H9 (cell line): Measurements from ENCODE around the gene EXOSC2. TPM values are rescaled to one million over a fixed set of nuclear protein-coding genes. Genes with fewer than 3 reads are reported as not detected.

Experiments
- DNase-seq: peaks from one replicate; pipeline ENCODE4 v3.0.0-alpha.2; 2017
- H2AFZ ChIP-seq: one replicate; pipeline ENCODE4 v1.6.1; 2013; ENCODE audit warnings: mild to moderate bottlenecking, low read length, control low read depth, moderate library complexity
- H2AK5ac ChIP-seq: 2 replicates; pipeline ENCODE4 v1.6.1; 2013; ENCODE audit warnings: low read length, control low read depth, mixed read lengths; ENCODE audit not compliant: insufficient read length
- H2BK120ac ChIP-seq: one replicate; pipeline ENCODE4 v1.6.1; 2013; ENCODE audit warnings: low read depth, mild to moderate bottlenecking, low read length, control low read depth, inconsistent platforms; ENCODE audit not compliant: poor library complexity, severe bottlenecking
- H2BK12ac ChIP-seq: 2 replicates; pipeline ENCODE4 v1.6.1; 2013; ENCODE audit warnings: low read length, control low read depth, mixed read lengths, low read depth; ENCODE audit not compliant: insufficient read length
- H2BK15ac ChIP-seq: 2 replicates; pipeline ENCODE4 v1.6.1; 2013; ENCODE audit warnings: low read depth, low read length, control low read depth
- H2BK20ac ChIP-seq: one replicate; pipeline ENCODE4 v1.6.1; 2013; ENCODE audit warnings: low read depth, mild to moderate bottlenecking, low read length, control low read depth, inconsistent platforms; ENCODE audit not compliant: poor library complexity, severe bottlenecking
- H2BK5ac ChIP-seq: 2 replicates; pipeline ENCODE4 v1.6.1; 2013; ENCODE audit warnings: low read length, control low read depth, mixed read lengths; ENCODE audit not compliant: insufficient read length
- H3K14ac ChIP-seq: 2 replicates; pipeline ENCODE4 v1.6.1; 2013; ENCODE audit warnings: low read length, control low read depth; ENCODE audit not compliant: insufficient read depth
- H3K18ac ChIP-seq: 2 replicates; pipeline ENCODE4 v1.6.1; 2013; ENCODE audit warnings: low read depth, mild to moderate bottlenecking, mixed read lengths, low read length, control low read depth; ENCODE audit not compliant: insufficient read length
- H3K23ac ChIP-seq: 2 replicates; pipeline ENCODE4 v1.6.1; 2013; ENCODE audit warnings: low read length, control low read depth, mixed read lengths, low read depth; ENCODE audit not compliant: insufficient read length
- H3K23me2 ChIP-seq: 2 replicates; pipeline ENCODE4 v1.6.1; 2013; ENCODE audit warnings: low read depth, mild to moderate bottlenecking, mixed read lengths, low read length, control low read depth; ENCODE audit not compliant: insufficient read length, poor library complexity, severe bottlenecking
- H3K27ac ChIP-seq: 2 replicates; pipeline ENCODE4 v1.5.1; 2013; ENCODE audit warnings: low read length, control low read depth, mixed read lengths, low read depth; ENCODE audit not compliant: insufficient read length
- H3K27me3 ChIP-seq: 2 replicates; pipeline ENCODE4 v1.6.1; 2013; ENCODE audit warnings: low read length, control low read depth, inconsistent platforms; ENCODE audit not compliant: insufficient read depth
- H3K4ac ChIP-seq: 2 replicates; pipeline ENCODE4 v1.6.1; 2013; ENCODE audit warnings: low read depth, mild to moderate bottlenecking, control low read depth, inconsistent platforms, low read length, moderate library complexity
- H3K4me1 ChIP-seq: 2 replicates; pipeline ENCODE4 v1.6.1; 2013; ENCODE audit warnings: low read length, control low read depth, inconsistent platforms; ENCODE audit not compliant: insufficient read depth
- H3K4me2 ChIP-seq: 2 replicates; pipeline ENCODE4 v1.6.1; 2013; ENCODE audit warnings: low read length, control low read depth, mixed read lengths; ENCODE audit not compliant: insufficient read length, insufficient read depth
- H3K56ac ChIP-seq: 2 replicates; pipeline ENCODE4 v1.6.1; 2013; ENCODE audit warnings: low read depth, mild to moderate bottlenecking, mixed read lengths, low read length, control low read depth; ENCODE audit not compliant: insufficient read length
- H3K79me1 ChIP-seq: 2 replicates; pipeline ENCODE4 v1.6.1; 2013; ENCODE audit warnings: low read depth, mild to moderate bottlenecking, moderate library complexity, low read length, control low read depth, inconsistent platforms; ENCODE audit not compliant: insufficient read depth, poor library complexity, severe bottlenecking
- H3K79me2 ChIP-seq: 2 replicates; pipeline ENCODE4 v1.6.1; 2013; ENCODE audit warnings: low read length, control low read depth, inconsistent platforms; ENCODE audit not compliant: insufficient read depth
- H3K9ac ChIP-seq: 2 replicates; pipeline ENCODE4 v1.6.1; 2013; ENCODE audit warnings: low read length, control low read depth, mixed read lengths; ENCODE audit not compliant: insufficient read length; ENCODE audit errors: extremely low read depth
- H3K9me3 ChIP-seq: one replicate; pipeline ENCODE4 v1.6.1; 2013; ENCODE audit warnings: low read depth, low read length, inconsistent platforms; ENCODE audit not compliant: control insufficient read depth
- H3T11ph ChIP-seq: one replicate; pipeline ENCODE4 v1.6.1; 2013; ENCODE audit warnings: mild to moderate bottlenecking, low read length, control low read depth, inconsistent platforms
- H4K20me1 ChIP-seq: one replicate; pipeline ENCODE4 v1.6.1; 2013; ENCODE audit not compliant: control insufficient read depth, insufficient read length, insufficient read depth
- H4K5ac ChIP-seq: 2 replicates; pipeline ENCODE4 v1.6.1; 2013; ENCODE audit warnings: low read depth, mild to moderate bottlenecking, mixed read lengths, low read length, control low read depth; ENCODE audit not compliant: insufficient read length
- H4K8ac ChIP-seq: replicated peaks from 2 replicates; pipeline ENCODE4 v1.6.1; 2013; ENCODE audit warnings: low read length, control low read depth, mixed read lengths, low read depth; ENCODE audit not compliant: insufficient read length
- H4K91ac ChIP-seq: 2 replicates; pipeline ENCODE4 v1.6.1; 2013; ENCODE audit warnings: low read depth, mild to moderate bottlenecking, moderate library complexity, mixed read lengths, low read length, control low read depth; ENCODE audit not compliant: insufficient read length
- H3K27ac Mint-ChIP-seq, 3 experiments: 2 replicates in 2 of 3; 3 replicates in 1 of 3; pipeline ENCODE4 v1.8.0; 2020 to 2021; ENCODE audit warnings: mixed read lengths in 3 of 3, mild to moderate bottlenecking in 1 of 3, moderate library complexity in 1 of 3
- H3K27me3 Mint-ChIP-seq: 2 replicates; pipeline ENCODE4 v1.8.0; 2021; ENCODE audit warnings: low read depth, mild to moderate bottlenecking, moderate library complexity, mixed read lengths
- H3K36me3 Mint-ChIP-seq, 3 experiments: 2 replicates in 2 of 3; 3 replicates in 1 of 3; pipeline ENCODE4 v1.8.0; 2020 to 2021; ENCODE audit warnings: low read depth in 3 of 3, mixed read lengths in 3 of 3; ENCODE audit not compliant: insufficient read depth in 1 of 3
- H3K4me1 Mint-ChIP-seq, 2 experiments: 2 replicates each; pipeline ENCODE4 v1.8.0; 2020; ENCODE audit warnings: mixed read lengths in 2 of 2
- H3K4me3 Mint-ChIP-seq, 2 experiments: 2 replicates in 1 of 2; 3 replicates in 1 of 2; pipeline ENCODE4 v1.8.0; 2020 to 2021; ENCODE audit warnings: mild to moderate bottlenecking in 2 of 2, mixed read lengths in 2 of 2, moderate library complexity in 1 of 2
- H3K9me3 Mint-ChIP-seq, 2 experiments: 2 replicates in 1 of 2; 3 replicates in 1 of 2; pipeline ENCODE4 v1.8.0; 2020; ENCODE audit warnings: mild to moderate bottlenecking in 2 of 2, mixed read lengths in 2 of 2, moderate library complexity in 1 of 2
- CTCF ChIP-seq: fragments of 200-600 bp; sonication (generic); conservative IDR thresholded peaks from 3 replicates; pipeline ENCODE4 v1.8.0; 2021; ENCODE audit warnings: antibody characterized with exemption, mild to moderate bottlenecking
- WGBS: extraction: QIAGEN DNeasy Blood & Tissue Kit; methylation state at CpG from one replicate; pipeline ENCODE4 v1.1.7; 2013; ENCODE audit warnings: missing lambda C conversion rate, low lambda C conversion rate, mixed read lengths; ENCODE audit not compliant: insufficient read length; ENCODE audit errors: extremely low coverage; 5-methylcytosine and 5-hydroxymethylcytosine counted together
- total RNA-seq: library from RNA; stranded (reverse); gene quantifications from 2 replicates; pipeline ENCODE4 v1.2.1, GENCODE V29; 2021

The EXOSC2 gene
- total RNA-seq, 1 experiment from 2014 or later = 94.5 TPM

GRCh38 chr9:130736834-130737233 lies 43.3 kb downstream of the EXOSC2 start:
- Mint-ChIP-seq H3K4me1 (peaks cover 23 to 27% of the 10 kb centered on the region in 2 experiments), H3K4me3 (no peak overlapping the region), H3K27ac (peak overlapping the region in 2 of 3 experiments; percentile 49 to 58; a peak in 2 of 7 replicates), H3K9me3 (no peaks in the 10 kb centered on the region; a peak in 2 of 5 replicates), H3K27me3 (no peaks in the 10 kb centered on the region), H3K36me3 (peaks cover 0 to 5% (median 0%) of the 10 kb centered on the region in 3 experiments; a peak in 2 of 7 replicates)
- no peak overlapping the region for H2BK15ac ChIP-seq
- H4K5ac ChIP-seq = no peak overlapping the region
- H4K91ac ChIP-seq = no peak overlapping the region
- no peak for DNase-seq
- H2AFZ ChIP-seq = no peak overlapping the region
- no peaks in the 10 kb centered on the region for H3K9me3 ChIP-seq
- no peak overlapping the region for H3K14ac ChIP-seq
- H3K23me2 ChIP-seq = no peaks in the 10 kb centered on the region
- H3K27me3 ChIP-seq = no peaks in the 10 kb centered on the region
- no peak overlapping the region for H4K8ac ChIP-seq
- no peak overlapping the region for H2BK120ac ChIP-seq
- no peak overlapping the region for H3T11ph ChIP-seq
- no peak overlapping the region for H2BK20ac ChIP-seq
- no peaks in the 10 kb centered on the region for H3K79me1 ChIP-seq
- H4K20me1 ChIP-seq = no peaks in the 10 kb centered on the region
- no peak overlapping the region for H3K56ac ChIP-seq
- H2AK5ac ChIP-seq = no peak overlapping the region
- no peak overlapping the region for H3K4ac ChIP-seq
- H3K23ac ChIP-seq = no peak overlapping the region
- TF ChIP-seq CTCF = no peak
- H2BK5ac ChIP-seq = no peak overlapping the region
- H3K4me1 ChIP-seq = no peaks in the 10 kb centered on the region; the same call in 1 of the 2 replicates
- H3K18ac ChIP-seq = no peak overlapping the region
- no CpG with 5 or more reads among the region's 1 CpG for WGBS
- no peak overlapping the region for H2BK12ac ChIP-seq
- H3K27ac ChIP-seq = no peak overlapping the region
- H3K79me2 ChIP-seq = peaks cover 3% of the 10 kb centered on the region; the same call in 1 of the 2 replicates
- no peak overlapping the region for H3K9ac ChIP-seq
- no peak overlapping the region for H3K4me2 ChIP-seq
